Measurements from ENCODE around the gene TRPC4. TPM values are rescaled to one million over a fixed set of nuclear protein-coding genes. Genes with fewer than 3 reads are reported as not detected.
"Not testable (repeated sequence)": the region's sequence is repeated elsewhere in the genome, so short reads cannot be mapped to it uniquely, and the experiment has no call there.

The TRPC4 gene
- total RNA-seq, 1 donor from 2014 or later: 0.19 TPM

GRCh38 chr13:37596805-37597204 lies 272.8 kb downstream of the TRPC4 start:
- Histone ChIP-seq H3K27me3 (ENCODE audit: low read depth) (no peaks in the 10 kb centered on the region), H3K36me3 (no peaks in the 10 kb centered on the region), H3K9me3 (replicated peaks) (no peaks in the 10 kb centered on the region), H3K4me1 (peaks cover 15% of the 10 kb centered on the region), H3K4me3 (no peak overlapping the region), H3K27ac (replicated peaks) (no peak overlapping the region)
- DNase-seq: no peak
- no peak for TF ChIP-seq CTCF (IDR thresholded peaks at IDR 0.05; ENCODE audit: borderline replicate concordance)
- intact Hi-C loops (cut with micrococcal nuclease): no loop called here

- Histone ChIP-seq H3K27me3 (ENCODE audit: low read depth) (no peaks in the 10 kb centered on the region), H3K36me3 (no peaks in the 10 kb centered on the region), H3K4me1 (peaks cover 15% of the 10 kb centered on the region), H3K9me3 (replicated peaks) (no peaks in the 10 kb centered on the region), H3K4me3 (no peak overlapping the region), H3K27ac (replicated peaks) (no peak overlapping the region)
- DNase-seq: no peak
- intact Hi-C loops (cut with micrococcal nuclease): no loop called here
- TF ChIP-seq CTCF (IDR thresholded peaks at IDR 0.05; ENCODE audit: borderline replicate concordance): no peak
These were observed 274.4 kb downstream of the TRPC4 start for GRCh38 chr13:37595162-37595561.

- DNase-seq: no peak
- intact Hi-C loops (cut with micrococcal nuclease): no loop called here
- no peak overlapping the region for H3K4me3 ChIP-seq
- H3K4me1 ChIP-seq: peaks cover 15% of the 10 kb centered on the region
- no peaks in the 10 kb centered on the region for H3K9me3 ChIP-seq (replicated peaks)
- TF ChIP-seq CTCF (IDR thresholded peaks at IDR 0.05; ENCODE audit: borderline replicate concordance): no peak
- H3K27ac ChIP-seq (replicated peaks): no peak overlapping the region
- H3K36me3 ChIP-seq: no peaks in the 10 kb centered on the region
- H3K27me3 ChIP-seq (ENCODE audit: low read depth): no peaks in the 10 kb centered on the region
These were observed 275.0 kb downstream of the TRPC4 start for GRCh38 chr13:37594550-37594949.

- DNase-seq; H3K27me3 ChIP-seq (ENCODE audit: low read depth); H3K27ac ChIP-seq (replicated peaks); H3K9me3 ChIP-seq (replicated peaks); H3K4me3 ChIP-seq; intact Hi-C loops (cut with micrococcal nuclease); H3K36me3 ChIP-seq: not testable (repeated sequence)
- peaks cover 20% of the 10 kb centered on the region for H3K4me1 ChIP-seq
These were observed 280.2 kb downstream of the TRPC4 start for GRCh38 chr13:37589381-37589780.

GRCh38 chr13:37587236-37587635 lies 282.3 kb downstream of the TRPC4 start:
- intact Hi-C loops (cut with micrococcal nuclease): no loop called here
- Histone ChIP-seq H3K36me3 (no peaks in the 10 kb centered on the region), H3K4me1 (peaks cover 19% of the 10 kb centered on the region), H3K4me3 (no peak overlapping the region), H3K27ac (replicated peaks) (no peak overlapping the region), H3K27me3 (ENCODE audit: low read depth) (no peaks in the 10 kb centered on the region), H3K9me3 (replicated peaks) (no peaks in the 10 kb centered on the region)
- no peak for TF ChIP-seq CTCF (IDR thresholded peaks at IDR 0.05; ENCODE audit: borderline replicate concordance)
- DNase-seq: no peak
